ENCODE results near the gene FBLN1.
"Not testable (repeated sequence)": the region's sequence is repeated elsewhere in the genome, so short reads cannot be mapped to it uniquely, and the experiment has no call there.

The FBLN1 gene

GRCh38 chr22:45528046-45528445 is 25.4 kb downstream of the FBLN1 start:
- DNase-seq = no peak

GRCh38 chr22:45529105-45529504 is 26.4 kb downstream of the FBLN1 start:
- DNase-seq = no peak

- no peak for DNase-seq
These were observed 27.4 kb downstream of the FBLN1 start for GRCh38 chr22:45529971-45530575.

- no peak for DNase-seq
These were observed 29.0 kb downstream of the FBLN1 start for GRCh38 chr22:45531441-45532234.

- no peak for DNase-seq
These were observed 29.6 kb downstream of the FBLN1 start for GRCh38 chr22:45532235-45532631.

- DNase-seq = no peak
These were observed 31.0 kb downstream of the FBLN1 start for GRCh38 chr22:45533703-45534102.

GRCh38 chr22:45534339-45535192 is 31.9 kb downstream of the FBLN1 start:
- DNase-seq = no peak

GRCh38 chr22:45535290-45535689 is 32.6 kb downstream of the FBLN1 start:
- no peak for DNase-seq

GRCh38 chr22:45535835-45536234 is 33.2 kb downstream of the FBLN1 start:
- DNase-seq = not testable (repeated sequence)

GRCh38 chr22:45537734-45538181 is 35.1 kb downstream of the FBLN1 start:
- DNase-seq = no peak

GRCh38 chr22:45538281-45538680 is 35.6 kb downstream of the FBLN1 start:
- DNase-seq = no peak

GRCh38 chr22:45540122-45540521 is 37.4 kb downstream of the FBLN1 start:
- no peak for DNase-seq

- no peak for DNase-seq
These were observed 38.8 kb downstream of the FBLN1 start for GRCh38 chr22:45541382-45541979.

- DNase-seq = no peak
These were observed 39.4 kb downstream of the FBLN1 start for GRCh38 chr22:45542001-45542520.

- not testable (repeated sequence) for DNase-seq
These were observed 40.1 kb downstream of the FBLN1 start for GRCh38 chr22:45542736-45543135.

GRCh38 chr22:45543243-45543642 is 40.6 kb downstream of the FBLN1 start:
- DNase-seq = no peak

GRCh38 chr22:45544588-45545170 is 42.0 kb downstream of the FBLN1 start:
- DNase-seq = no peak

GRCh38 chr22:45546333-45547015 is 43.8 kb downstream of the FBLN1 start:
- no peak for DNase-seq

- no peak for DNase-seq
These were observed 44.3 kb downstream of the FBLN1 start for GRCh38 chr22:45547016-45547345.

GRCh38 chr22:45547731-45548130 is 45.0 kb downstream of the FBLN1 start:
- no peak for DNase-seq

GRCh38 chr22:45548247-45548840 is 45.7 kb downstream of the FBLN1 start:
- DNase-seq = no peak

All from bone marrow (tissue), 2 donors.